GM12878 (cell line): ENCODE results near the gene VPS18. TPM values are rescaled to one million over a fixed set of nuclear protein-coding genes. Genes with fewer than 3 reads are reported as not detected.

Experiments
- ATAC-seq: fragments of 200-7000 bp; cut with Tn5 transposase; 3 replicates; pipeline ENCODE4 v1.9.1; 2020; ENCODE audit warnings: mild to moderate bottlenecking, moderate library complexity
- BruUV-seq: library from RNA; stranded (reverse); fragments of 400-500 nt; replicated peaks from 2 replicates; lab custom pipeline; 2021; lab: Mats Ljungman, UMichigan
- CTCF ChIA-PET: fragments of 300-600 bp; sonication (Branson Sonifier 250); formaldehyde crosslinking; extraction: SDS; loops from one replicate; lab custom pipeline; 2021; ENCODE audit warnings: inconsistent platforms; lab: Yijun Ruan, JAX
- POLR2A ChIA-PET: fragments of 350-600 bp; formaldehyde crosslinking; extraction: SDS; loops from one replicate; lab custom pipeline; 2021; ENCODE audit warnings: inconsistent platforms; lab: Charles Lee
- RAD21 ChIA-PET: fragments of 300-600 bp; sonication (Branson Sonifier 250); formaldehyde crosslinking; loops from one replicate; lab custom pipeline; 2023; ENCODE audit warnings: antibody characterized with exemption; ENCODE audit not compliant: unreplicated experiment; lab: Charles Lee
- SMC1A ChIA-PET: fragments of 300-600 bp; sonication (Branson Sonifier 250); formaldehyde crosslinking; loops from one replicate; lab custom pipeline; 2023; ENCODE audit not compliant: unreplicated experiment, uncharacterized antibody; lab: Charles Lee
- DNase-seq: peaks from one replicate; pipeline ENCODE4 v3.0.0-alpha.2; 2011; ENCODE audit warnings: low read depth, low spot score
- FAIRE-seq: peaks from 3 replicates; lab custom pipeline; 2011; peaks lifted over from hg19 to GRCh38; lab: Jason Lieb, UNC
- H2AFZ ChIP-seq: 2 replicates; pipeline ENCODE4 v1.6.0; 2011; ENCODE audit warnings: low read depth, low read length, control low read depth; ENCODE audit not compliant: control insufficient read depth
- H3K27ac ChIP-seq: 2 replicates; pipeline ENCODE4 v1.5.1; 2011; ENCODE audit warnings: control low read depth; ENCODE audit not compliant: control insufficient read depth, insufficient read depth
- H3K27me3 ChIP-seq, 2 experiments: replicated peaks in 1 of 2; 2 replicates each; pipeline versions ENCODE4 v1.6.0 to v1.6.1; 2011; ENCODE audit warnings: low read length in 1 of 2; ENCODE audit not compliant: control insufficient read depth in 2 of 2, insufficient read depth in 2 of 2
- H3K36me3 ChIP-seq, 2 experiments: 2 replicates each; pipeline ENCODE4 v1.5.1; 2011; ENCODE audit warnings: low read length in 1 of 2; ENCODE audit not compliant: control insufficient read depth in 2 of 2, insufficient read depth in 2 of 2
- H3K4me1 ChIP-seq: 2 replicates; pipeline ENCODE4 v1.6.1; 2011; ENCODE audit warnings: mild to moderate bottlenecking, low read length, moderate library complexity, mixed read lengths; ENCODE audit not compliant: control insufficient read depth, insufficient read depth
- H3K4me2 ChIP-seq: 2 replicates; pipeline ENCODE4 v1.6.0; 2011; ENCODE audit warnings: control low read depth; ENCODE audit not compliant: control insufficient read depth, insufficient read depth
- H3K4me3 ChIP-seq: fragments of 200-600 bp; sonication (generic); 2 replicates; pipeline ENCODE4 v1.5.1; 2016
- H3K79me2 ChIP-seq: 2 replicates; pipeline ENCODE4 v1.6.0; 2011; ENCODE audit warnings: low read length; ENCODE audit not compliant: control insufficient read depth, insufficient read depth
- H3K9ac ChIP-seq: 2 replicates; pipeline ENCODE4 v1.8.0; 2011; ENCODE audit warnings: low read length, control low read depth, mixed read lengths; ENCODE audit not compliant: control insufficient read depth, insufficient read depth
- H3K9me3 ChIP-seq: replicated peaks from 3 replicates; pipeline ENCODE4 v1.5.1; 2011; ENCODE audit warnings: mild to moderate bottlenecking, low read length; ENCODE audit not compliant: control insufficient read depth, insufficient read depth
- H4K20me1 ChIP-seq: 2 replicates; pipeline ENCODE4 v1.6.0; 2011; ENCODE audit not compliant: control insufficient read depth, insufficient read depth
- CBFB ChIP-seq: IDR thresholded peaks from 2 replicates; pipeline ENCODE4 v1.6.1; 2016; ENCODE audit warnings: antibody characterized with exemption, low read depth
- CEBPZ ChIP-seq: fragments of 150-350 bp; IDR thresholded peaks from 2 replicates; pipeline ENCODE4 v1.6.1; 2016; ENCODE audit warnings: low read depth, low read length
- HDGF ChIP-seq: fragments of 450-650 bp; IDR thresholded peaks from 2 replicates; pipeline ENCODE4 v1.6.1; 2016; ENCODE audit warnings: antibody characterized with exemption
- KAT2A ChIP-seq: conservative IDR thresholded peaks from 2 replicates; pipeline ENCODE4 v1.6.1; 2011; ENCODE audit warnings: low read depth, low read length; ENCODE audit not compliant: control insufficient read depth
- MTA2 ChIP-seq: fragments of 450-650 bp; IDR thresholded peaks from 2 replicates; pipeline ENCODE4 v1.6.1; 2016; ENCODE audit warnings: low read depth, mild to moderate bottlenecking, moderate library complexity
- NBN ChIP-seq: fragments of 450-650 bp; IDR thresholded peaks from 2 replicates; pipeline ENCODE4 v1.6.1; 2016
- RCOR1 ChIP-seq: conservative IDR thresholded peaks from 2 replicates; pipeline ENCODE4 v1.6.1; 2012; ENCODE audit warnings: low read depth, low read length, improper control_type of control experiment
- SMAD1 ChIP-seq: fragments of 450-650 bp; IDR thresholded peaks from 2 replicates; pipeline ENCODE4 v1.6.1; 2018; ENCODE audit warnings: mild to moderate bottlenecking, low read depth; ENCODE audit not compliant: partially characterized antibody
- SREBF2 ChIP-seq: IDR thresholded peaks from 2 replicates; pipeline ENCODE4 v1.6.1; 2012; ENCODE audit warnings: mild to moderate bottlenecking, low read length
- STAT3 ChIP-seq: IDR thresholded peaks from 2 replicates; pipeline ENCODE4 v1.6.1; 2011; ENCODE audit warnings: low read depth, low read length, improper control_type of control experiment
- ZBED1 ChIP-seq: IDR thresholded peaks from 2 replicates; pipeline ENCODE4 v1.6.1; 2016; ENCODE audit warnings: borderline replicate concordance
- WGBS: methylation state at CpG from one replicate; pipeline ENCODE4 v1.1.6; 2016; ENCODE audit warnings: low lambda C conversion rate; ENCODE audit not compliant: insufficient replicate concordance, insufficient coverage; ENCODE audit errors: missing lambda C conversion rate; 5-methylcytosine and 5-hydroxymethylcytosine counted together
- in situ Hi-C: fragments of 300-500 bp; cut with MboI; formaldehyde crosslinking; loops from 9 replicates; pipeline ENCODE4 v1.14.3; 2018; ENCODE audit warnings: mixed read lengths
- intact Hi-C: fragments of 100-400 bp; cut with micrococcal nuclease; formaldehyde crosslinking; loops from one replicate; pipeline ENCODE4 v1.14.2; 2022; ENCODE audit not compliant: unreplicated experiment
- polyA plus RNA-seq, 11 experiments: library from polyadenylated mRNA; depleted of rRNA in 4 of 11; unstranded in 6 of 11; stranded (reverse) in 5 of 11; fragments of >200 nt; fragmentation: Nextera tagmentation in 4 of 11; fragmentation: Illumina TruSeq in 1 of 11; extraction: Ambion mirVana in 4 of 11; extraction: Trizol in 1 of 11; gene quantifications; 1 replicate in 1 of 11; 2 replicates in 10 of 11; pipeline versions ENCODE4 v1.2.1 to v1.2.3, GENCODE V29; 2011 to 2016; ENCODE audit warnings: inconsistent platforms in 2 of 11, missing spikeins in 2 of 11, low read depth in 1 of 11
- total RNA-seq, 4 experiments: library from RNA; depleted of rRNA in 3 of 4; stranded (reverse); fragments of >200 nt in 3 of 4; fragmentation: Illumina TruSeq in 1 of 4; extraction: Trizol in 1 of 4; gene quantifications; 2 replicates each; pipeline versions ENCODE4 v1.2.1 to v1.2.3, GENCODE V29; 2013 to 2021
- TF ChIP-seq, protein P1 (sequence below): fragments of 450-650 bp; IDR thresholded peaks from 2 replicates; pipeline ENCODE4 v1.6.1; 2016; ENCODE audit warnings: mild to moderate bottlenecking

The VPS18 gene
- total and polyA plus RNA-seq, 10 of the 15 experiments (the other 5 are each of a cell fraction or from before 2014, with no cell fraction given) = 0.71 to 20.4 (median 10.6) TPM

GRCh38 chr15:40889112-40889511 is 5.1 kb upstream of the VPS18 start (continued):
- TF ChIP-seq, protein P1, sequence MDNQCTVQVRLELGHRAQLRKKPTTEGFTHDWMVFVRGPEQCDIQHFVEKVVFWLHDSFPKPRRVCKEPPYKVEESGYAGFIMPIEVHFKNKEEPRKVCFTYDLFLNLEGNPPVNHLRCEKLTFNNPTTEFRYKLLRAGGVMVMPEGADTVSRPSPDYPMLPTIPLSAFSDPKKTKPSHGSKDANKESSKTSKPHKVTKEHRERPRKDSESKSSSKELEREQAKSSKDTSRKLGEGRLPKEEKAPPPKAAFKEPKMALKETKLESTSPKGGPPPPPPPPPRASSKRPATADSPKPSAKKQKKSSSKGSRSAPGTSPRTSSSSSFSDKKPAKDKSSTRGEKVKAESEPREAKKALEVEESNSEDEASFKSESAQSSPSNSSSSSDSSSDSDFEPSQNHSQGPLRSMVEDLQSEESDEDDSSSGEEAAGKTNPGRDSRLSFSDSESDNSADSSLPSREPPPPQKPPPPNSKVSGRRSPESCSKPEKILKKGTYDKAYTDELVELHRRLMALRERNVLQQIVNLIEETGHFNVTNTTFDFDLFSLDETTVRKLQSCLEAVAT = no peak
- no peak for TF ChIP-seq STAT3
- TF ChIP-seq CEBPZ = no peak
- no peak for TF ChIP-seq ZBED1
- TF ChIP-seq SMAD1 = no peak
- TF ChIP-seq SREBF2 = no peak
- no peak for TF ChIP-seq CBFB

- intact Hi-C loops = loop anchor here (5.0 kb wide), 2 partner anchors 139 to 194 kb away; partner anchors contain the start of gene RAD51
- H3K9ac ChIP-seq = no peak overlapping the region
- FAIRE-seq (no peak), ATAC-seq (no peak), DNase-seq (no peak)
- H2AFZ ChIP-seq = no peak overlapping the region; the same call in 1 of the 2 replicates
- no peaks in the 10 kb centered on the region for H3K9me3 ChIP-seq
- no peaks in the 10 kb centered on the region for H3K27me3 ChIP-seq
- H4K20me1 ChIP-seq = no peaks in the 10 kb centered on the region
- SMC1A ChIA-PET = interaction anchor here (0.7 to 13.4 kb wide), 15 partner anchors 7 to 197 kb away, joined by 3 to 454 read pairs (median 5); partner anchors contain the start of genes GCHFR, RHOV and SPINT1
- H3K4me2 ChIP-seq = 0 out of 2 replicates have a peak overlapping the region, but pooled peaks have one; percentile 5
- no peaks in the 10 kb centered on the region; a peak in 1 of 4 replicates for H3K36me3 ChIP-seq
- RAD21 ChIA-PET = interaction anchor here (0.6 to 14.9 kb wide), 19 partner anchors 13 to 441 kb away, joined by 3 to 551 read pairs (median 6); partner anchors contain the start of genes DNAJC17, OIP5, RAD51 and RHOV
- BruUV-seq = no TSS peak
- H3K4me3 ChIP-seq = no peak overlapping the region
- no peak overlapping the region for H3K27ac ChIP-seq
- H3K4me1 ChIP-seq = peaks cover 21% of the 10 kb centered on the region
- in situ Hi-C loops = loop anchor here (5.0 kb wide), 1 partner anchor 34 kb away; no protein-coding TSS in a partner anchor
- POLR2A ChIA-PET = interaction anchor here (0.7 to 5.7 kb wide), 7 partner anchors 11 to 301 kb away, joined by 3 to 220 read pairs (median 8); partner anchors contain the start of gene RHOV
- WGBS = 40% methylated on average over 5 of the region's 5 CpGs
- peak; percentile 41; the same call in 1 of the 2 replicates for TF ChIP-seq HDGF
- TF ChIP-seq, protein P1 = 0 out of 2 replicates have a peak, but pooled peaks have one; percentile 26
- TF ChIP-seq ZBED1 = no peak
- no peak for TF ChIP-seq KAT2A
- peak; percentile 12; the same call in 1 of the 2 replicates for TF ChIP-seq MTA2
- 0 out of 2 replicates have a peak, but pooled peaks have one; percentile 23 for TF ChIP-seq NBN
- no peak for TF ChIP-seq RCOR1
- TF ChIP-seq, all 136 proteins: peak for 4
- CTCF ChIA-PET = interaction anchor here (0.9 to 4.8 kb wide), 19 partner anchors 13 to 371 kb away, joined by 3 to 37 read pairs (median 4); partner anchors contain the start of genes DNAJC17, PPP1R14D, SPINT1 and ZFYVE19
- H3K79me2 ChIP-seq = peaks cover 19% of the 10 kb centered on the region
Measured at GRCh38 chr15:40891138-40891537, 3.1 kb upstream of the VPS18 start.
